GM23248 (cell line): Measurements from ENCODE around the gene DDX4. TPM values are rescaled to one million over a fixed set of nuclear protein-coding genes. Genes with fewer than 3 reads are reported as not detected.

Experiments
- DNase-seq: peaks from one replicate; pipeline ENCODE4 v3.0.0-alpha.2; 2015
- H2AFZ ChIP-seq: fragments of 200-600 bp; sonication (generic); 2 replicates; pipeline ENCODE4 v1.6.1; 2016; ENCODE audit warnings: antibody characterized with exemption
- H3F3A ChIP-seq: fragments of 200-600 bp; sonication (generic); 2 replicates; pipeline ENCODE4 v1.6.1; 2016; ENCODE audit warnings: mild to moderate bottlenecking, antibody characterized with exemption, mixed run types; ENCODE audit not compliant: insufficient read depth
- H3K27ac ChIP-seq: fragments of 200-600 bp; sonication (generic); 2 replicates; pipeline ENCODE4 v1.5.1; 2016; ENCODE audit warnings: mild to moderate bottlenecking
- H3K27me3 ChIP-seq: fragments of 200-600 bp; sonication (generic); replicated peaks from 2 replicates; pipeline ENCODE4 v1.6.1; 2016; ENCODE audit warnings: mild to moderate bottlenecking; ENCODE audit not compliant: insufficient read depth
- H3K36me3 ChIP-seq: fragments of 200-600 bp; sonication (generic); 2 replicates; pipeline ENCODE4 v1.6.1; 2016; ENCODE audit warnings: low read depth, mild to moderate bottlenecking
- H3K4me1 ChIP-seq: fragments of 200-600 bp; sonication (generic); 2 replicates; pipeline ENCODE4 v1.6.1; 2016; ENCODE audit warnings: mild to moderate bottlenecking; ENCODE audit not compliant: insufficient read depth
- H3K4me2 ChIP-seq: fragments of 200-600 bp; sonication (generic); one replicate; pipeline ENCODE4 v1.6.1; 2016; ENCODE audit warnings: mild to moderate bottlenecking; ENCODE audit not compliant: unreplicated experiment
- H3K4me3 ChIP-seq: fragments of 200-600 bp; sonication (generic); 2 replicates; pipeline ENCODE4 v1.5.1; 2016; ENCODE audit warnings: mild to moderate bottlenecking
- H3K79me2 ChIP-seq: fragments of 200-600 bp; sonication (generic); 2 replicates; pipeline ENCODE4 v1.6.1; 2016; ENCODE audit warnings: mild to moderate bottlenecking; ENCODE audit not compliant: insufficient read depth
- H3K9ac ChIP-seq: fragments of 200-600 bp; sonication (generic); 2 replicates; pipeline ENCODE4 v1.6.1; 2016; ENCODE audit warnings: mild to moderate bottlenecking
- H3K9me2 ChIP-seq: fragments of 200-600 bp; sonication (generic); 2 replicates; pipeline ENCODE4 v1.6.1; 2016; ENCODE audit warnings: mixed run types, mild to moderate bottlenecking, moderate library complexity; ENCODE audit not compliant: insufficient read depth
- H3K9me3 ChIP-seq: fragments of 200-600 bp; sonication (generic); one replicate; pipeline ENCODE4 v1.6.1; 2017; ENCODE audit warnings: low read depth
- H4K20me1 ChIP-seq: fragments of 200-600 bp; sonication (generic); 2 replicates; pipeline ENCODE4 v1.6.0; 2016; ENCODE audit not compliant: insufficient read depth
- EZH2 ChIP-seq: fragments of 200-600 bp; sonication (generic); IDR thresholded peaks from 2 replicates; pipeline ENCODE4 v1.6.1; 2018; ENCODE audit warnings: antibody characterized with exemption, mild to moderate bottlenecking; ENCODE audit not compliant: insufficient read depth, poor library complexity, severe bottlenecking
- EZH2phosphoT487 ChIP-seq: fragments of 200-600 bp; sonication (generic); IDR thresholded peaks from 2 replicates; pipeline ENCODE4 v1.6.1; 2018; ENCODE audit warnings: antibody characterized with exemption, moderate library complexity, mild to moderate bottlenecking, low read depth; ENCODE audit not compliant: insufficient read depth
- WGBS, 2 experiments: methylation state at CpG; one replicate each; pipeline ENCODE4 v1.1.6; 2015 to 2017; ENCODE audit warnings: low lambda C conversion rate in 2 of 2, low coverage in 1 of 2; ENCODE audit errors: missing lambda C conversion rate in 2 of 2; 5-methylcytosine and 5-hydroxymethylcytosine counted together
- in situ Hi-C: fragments of 300-500 bp; cut with MboI; formaldehyde crosslinking; loops from 2 replicates; pipeline ENCODE4 v1.15.0; 2020
- polyA plus RNA-seq: library from polyadenylated mRNA; unstranded; fragments of >200 nt; fragmentation: Nextera tagmentation; extraction: Ambion mirVana; gene quantifications from 2 replicates; pipeline ENCODE4 v1.2.1, GENCODE V29; 2016
- total RNA-seq: library from RNA; depleted of rRNA; stranded (reverse); fragments of >200 nt; shearing (Covaris generic); gene quantifications from 2 replicates; pipeline ENCODE4 v1.2.3, GENCODE V29; 2014

Gene DDX4
- total and polyA plus RNA-seq, 2 experiments from 2014 or later: not detected

GRCh38 chr5:55848783-55849182, 110.9 kb downstream of the DDX4 start:
- Histone ChIP-seq H3K4me1 (peaks cover 23% of the 10 kb centered on the region), H3K9me3 (no peaks in the 10 kb centered on the region), H3K36me3 (no peaks in the 10 kb centered on the region), H3K27ac (no peak overlapping the region), H3K4me2 (no peak overlapping the region), H3K27me3 (no peaks in the 10 kb centered on the region), H3K9ac (no peak overlapping the region), H3F3A (peaks cover 26% of the 10 kb centered on the region), H3K79me2 (no peaks in the 10 kb centered on the region), H3K4me3 (no peak overlapping the region), H2AFZ (no peak overlapping the region), H4K20me1 (no peaks in the 10 kb centered on the region), H3K9me2 (peaks cover 4% of the 10 kb centered on the region; the same call in 1 of the 2 replicates)
- WGBS, 2 experiments: 94 to 95% methylated on average over 2 of the region's 2 CpGs
- TF ChIP-seq EZH2: no peak
- TF ChIP-seq EZH2phosphoT487: no peak
- DNase-seq: no peak
- in situ Hi-C loops: no loop called here

GRCh38 chr5:55850839-55851674, 113.2 kb downstream of the DDX4 start, which contains the start of gene IL31RA:
IL31RA (plus strand) TSS chr5:55851357; CDS start chr5:55851571, 214 bp downstream.
- in situ Hi-C loops: no loop called here
- no peaks in the 10 kb centered on the region for H3K27me3 ChIP-seq
- H3K27ac ChIP-seq: peak within 1 kb of the TSS; percentile 24
- WGBS, 2 experiments: 53 to 57% methylated on average over 10 of the region's 10 CpGs
- peaks cover 30% of the 10 kb centered on the region for H3F3A ChIP-seq
- H3K79me2 ChIP-seq: no peaks in the 10 kb centered on the region
- peak within 1 kb of the TSS; percentile 67 for H2AFZ ChIP-seq
- peak; percentile 91 for DNase-seq
- H3K36me3 ChIP-seq: no peaks in the 10 kb centered on the region
- TF ChIP-seq EZH2phosphoT487 (no peak), EZH2 (no peak)
- H3K4me1 ChIP-seq: peaks cover 28% of the 10 kb centered on the region
- H4K20me1 ChIP-seq: no peaks in the 10 kb centered on the region
- H3K4me2 ChIP-seq: peak within 1 kb of the TSS; percentile 75
- H3K9me2 ChIP-seq: peaks cover 4% of the 10 kb centered on the region; the same call in 1 of the 2 replicates
- no peaks in the 10 kb centered on the region for H3K9me3 ChIP-seq
- H3K9ac ChIP-seq: peak within 1 kb of the TSS; percentile 45; the same call in 1 of the 2 replicates
- peak within 1 kb of the TSS; percentile 59 for H3K4me3 ChIP-seq

- peak overlapping the region; percentile 59 for H3K4me3 ChIP-seq
Observed at GRCh38 chr5:55851675-55851979, 113.8 kb downstream of the DDX4 start.

GRCh38 chr5:55852503-55852902, 114.6 kb downstream of the DDX4 start:
- H3K9ac ChIP-seq: no peak overlapping the region
- no peaks in the 10 kb centered on the region for H3K27me3 ChIP-seq
- H4K20me1 ChIP-seq: no peaks in the 10 kb centered on the region
- TF ChIP-seq EZH2 (no peak), EZH2phosphoT487 (no peak)
- H3K27ac ChIP-seq: no peak overlapping the region
- H3K4me2 ChIP-seq: no peak overlapping the region
- WGBS, 2 experiments: 19 to 27% methylated on average over 3 of the region's 3 CpGs
- no peak overlapping the region for H2AFZ ChIP-seq
- peaks cover 28% of the 10 kb centered on the region for H3K4me1 ChIP-seq
- no peak overlapping the region for H3K4me3 ChIP-seq
- no peaks in the 10 kb centered on the region for H3K9me3 ChIP-seq
- H3K79me2 ChIP-seq: no peaks in the 10 kb centered on the region
- DNase-seq: no peak
- H3K36me3 ChIP-seq: no peaks in the 10 kb centered on the region
- peaks cover 4% of the 10 kb centered on the region; the same call in 1 of the 2 replicates for H3K9me2 ChIP-seq
- H3F3A ChIP-seq: peaks cover 30% of the 10 kb centered on the region
- in situ Hi-C loops: no loop called here

More at GRCh38 chr5:55851675-55851979, 113.8 kb downstream of the DDX4 start:
- no peaks in the 10 kb centered on the region for H4K20me1 ChIP-seq
- no peaks in the 10 kb centered on the region for H3K36me3 ChIP-seq
- H3K9ac ChIP-seq: peak overlapping the region; percentile 45; the same call in 1 of the 2 replicates
- peaks cover 4% of the 10 kb centered on the region; the same call in 1 of the 2 replicates for H3K9me2 ChIP-seq
- H2AFZ ChIP-seq: peak overlapping the region; percentile 67
- H3K79me2 ChIP-seq: no peaks in the 10 kb centered on the region
- no peak for DNase-seq
- no peaks in the 10 kb centered on the region for H3K9me3 ChIP-seq
- TF ChIP-seq EZH2: no peak
- TF ChIP-seq EZH2phosphoT487: no peak
- peak overlapping the region; percentile 75 for H3K4me2 ChIP-seq
- 2 to 4% methylated on average over 2 of the region's 2 CpGs for WGBS, 2 experiments
- in situ Hi-C loops: no loop called here
- H3K27ac ChIP-seq: peak overlapping the region; percentile 24; the same call in 1 of the 2 replicates
- no peaks in the 10 kb centered on the region for H3K27me3 ChIP-seq
- H3K4me1 ChIP-seq: peaks cover 28% of the 10 kb centered on the region
- H3F3A ChIP-seq: peaks cover 30% of the 10 kb centered on the region
